GM18520 (cell line): Measurements from ENCODE around the gene HSD17B8.
"Not testable (repeated sequence)": the region's sequence is repeated elsewhere in the genome, so short reads cannot be mapped to it uniquely, and the experiment has no call there.

Source experiments
- ATAC-seq: cut with Tn5 transposase; IDR thresholded peaks from one replicate; pipeline ENCODE4 v1.9.1; 2021; ENCODE audit not compliant: unreplicated experiment

HSD17B8 gene

GRCh38 chr6:33205191-33206026 is 954 bp downstream of the HSD17B8 start:
- no peak for ATAC-seq

- ATAC-seq = no peak
Observed at GRCh38 chr6:33206027-33206863, 1.8 kb downstream of the HSD17B8 start.

GRCh38 chr6:33206864-33207551 is 2.6 kb downstream of the HSD17B8 start:
- no peak for ATAC-seq

GRCh38 chr6:33207552-33208090 is 3.2 kb downstream of the HSD17B8 start:
- no peak for ATAC-seq

GRCh38 chr6:33208091-33208967 is 3.9 kb downstream of the HSD17B8 start, which contains the start of gene RING1:
Gene RING1 (plus strand): TSS chr6:33208500. CDS start chr6:33208823, 323 bp downstream.
- no peak for ATAC-seq

- no peak for ATAC-seq
Observed at GRCh38 chr6:33209856-33210255, 5.4 kb downstream of the HSD17B8 start.

GRCh38 chr6:33211136-33211535 is 6.7 kb downstream of the HSD17B8 start:
- no peak for ATAC-seq

GRCh38 chr6:33211666-33212422 is 7.4 kb downstream of the HSD17B8 start:
- no peak for ATAC-seq

GRCh38 chr6:33212857-33213165 is 8.4 kb downstream of the HSD17B8 start:
- ATAC-seq = no peak

GRCh38 chr6:33213166-33213988 is 8.9 kb downstream of the HSD17B8 start:
- no peak for ATAC-seq

GRCh38 chr6:33213989-33214335 is 9.5 kb downstream of the HSD17B8 start:
- ATAC-seq = no peak

- ATAC-seq = no peak
Observed at GRCh38 chr6:33215271-33216116, 11.0 kb downstream of the HSD17B8 start.

GRCh38 chr6:33216117-33216649 is 11.7 kb downstream of the HSD17B8 start:
- no peak for ATAC-seq

GRCh38 chr6:33217246-33217645 is 12.8 kb downstream of the HSD17B8 start:
- ATAC-seq = no peak

GRCh38 chr6:33217681-33218080 is 13.2 kb downstream of the HSD17B8 start:
- ATAC-seq = no peak

GRCh38 chr6:33226503-33227120 is 22.2 kb downstream of the HSD17B8 start:
- not testable (repeated sequence) for ATAC-seq

- no peak for ATAC-seq
Observed at GRCh38 chr6:33235221-33235634, 30.8 kb downstream of the HSD17B8 start.
